ENCODE results near the gene ANKRD44.
"Not testable (repeated sequence)": the region's sequence is repeated elsewhere in the genome, so short reads cannot be mapped to it uniquely, and the experiment has no call there.

The ANKRD44 gene

GRCh38 chr2:197349699-197350098, 39.1 kb upstream of the ANKRD44 start:
- TF ChIP-seq CTCF (IDR thresholded peaks at IDR 0.05), result no peak
- TF ChIP-seq ZFX (IDR thresholded peaks at IDR 0.05; ENCODE audit: borderline replicate concordance), result no peak
- H3K27ac ChIP-seq, result no peak overlapping the region

GRCh38 chr2:197348721-197349360, 38.3 kb upstream of the ANKRD44 start:
- TF ChIP-seq ZFX (IDR thresholded peaks at IDR 0.05; ENCODE audit: borderline replicate concordance), result no peak
- TF ChIP-seq CTCF (IDR thresholded peaks at IDR 0.05), result no peak

GRCh38 chr2:197345846-197346370, 35.3 kb upstream of the ANKRD44 start:
- no peak overlapping the region for H3K27ac ChIP-seq
- TF ChIP-seq ZFX (IDR thresholded peaks at IDR 0.05; ENCODE audit: borderline replicate concordance) (no peak), CTCF (IDR thresholded peaks at IDR 0.05) (no peak)

More at GRCh38 chr2:197348721-197349360, 38.3 kb upstream of the ANKRD44 start:
- H3K27ac ChIP-seq, result no peak overlapping the region

GRCh38 chr2:197343968-197344367, 33.4 kb upstream of the ANKRD44 start:
- not testable (repeated sequence) for H3K27ac ChIP-seq

- no peak for TF ChIP-seq CTCF (IDR thresholded peaks at IDR 0.05)
- no peak overlapping the region for H3K27ac ChIP-seq
Observed at GRCh38 chr2:197340591-197340990, 30.0 kb upstream of the ANKRD44 start.

GRCh38 chr2:197339496-197340220, 29.1 kb upstream of the ANKRD44 start:
- TF ChIP-seq ZFX (IDR thresholded peaks at IDR 0.05; ENCODE audit: borderline replicate concordance) (no peak), CTCF (IDR thresholded peaks at IDR 0.05) (no peak)
- no peak overlapping the region for H3K27ac ChIP-seq

- TF ChIP-seq ZFX (IDR thresholded peaks at IDR 0.05; ENCODE audit: borderline replicate concordance) (no peak), CTCF (IDR thresholded peaks at IDR 0.05) (no peak)
- H3K27ac ChIP-seq, result no peak overlapping the region
Observed at GRCh38 chr2:197339016-197339415, 28.4 kb upstream of the ANKRD44 start.

All from 22Rv1 (cell line).